Stimulated activated CD8-positive, alpha-beta memory T cell treated with anti-CD3 and anti-CD28 coated beads, Interleukin-2, amount 100 ng/mL, for 1 hour (primary cell): Measurements from ENCODE around the gene STK39.

Source experiments
- DNase-seq, 2 donors: peaks; one replicate each; pipeline ENCODE4 v3.0.0-alpha.2; 2020; ENCODE audit warnings: low read depth in 2 of 2

The STK39 gene

GRCh38 chr2:167928434-167928833, 319.0 kb downstream of the STK39 start:
- DNase-seq: no peak

DNA sequence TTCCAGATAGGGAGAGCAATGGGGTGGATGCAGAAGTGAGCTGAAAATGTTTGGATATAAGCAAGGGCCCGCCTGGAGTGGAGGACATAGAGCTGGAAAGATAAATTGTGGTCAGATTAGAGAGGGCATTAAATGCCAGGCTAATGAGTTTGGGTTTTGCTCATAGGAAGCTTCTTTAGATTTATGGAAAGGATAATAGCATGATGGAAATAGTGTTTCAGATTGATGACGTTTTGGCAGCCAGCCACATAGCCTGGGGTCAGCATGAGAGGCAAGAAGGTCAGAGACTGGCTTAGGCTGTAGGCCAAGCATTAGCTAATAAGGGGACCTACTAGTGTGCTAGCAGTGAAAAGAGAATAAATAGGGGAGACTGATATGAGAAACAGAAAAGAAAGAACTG, 321.6 kb downstream of the STK39 start:
- no peak for DNase-seq

DNA sequence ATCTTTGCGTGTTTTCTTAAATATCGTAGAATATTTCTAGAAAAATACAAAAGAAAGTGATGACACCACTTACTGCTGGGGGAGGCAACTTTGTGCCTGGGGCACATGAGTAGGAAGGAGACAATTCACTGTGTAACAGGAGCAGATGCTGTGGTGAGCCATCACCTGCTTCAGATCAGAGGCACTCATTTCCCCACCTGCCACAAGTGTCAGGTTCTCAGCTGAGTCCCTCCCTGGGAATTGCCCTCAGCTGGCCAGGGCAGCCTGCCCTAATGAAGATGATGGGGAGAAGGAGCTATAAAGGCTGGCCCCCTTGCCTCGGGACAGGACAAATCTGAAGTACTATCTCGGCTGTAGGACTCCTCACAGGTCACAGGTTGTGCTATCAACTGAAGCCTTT, 322.8 kb downstream of the STK39 start:
- DNase-seq: no peak

- no peak for DNase-seq
Measured at GRCh38 chr2:167916756-167917155, 330.6 kb downstream of the STK39 start.

DNA sequence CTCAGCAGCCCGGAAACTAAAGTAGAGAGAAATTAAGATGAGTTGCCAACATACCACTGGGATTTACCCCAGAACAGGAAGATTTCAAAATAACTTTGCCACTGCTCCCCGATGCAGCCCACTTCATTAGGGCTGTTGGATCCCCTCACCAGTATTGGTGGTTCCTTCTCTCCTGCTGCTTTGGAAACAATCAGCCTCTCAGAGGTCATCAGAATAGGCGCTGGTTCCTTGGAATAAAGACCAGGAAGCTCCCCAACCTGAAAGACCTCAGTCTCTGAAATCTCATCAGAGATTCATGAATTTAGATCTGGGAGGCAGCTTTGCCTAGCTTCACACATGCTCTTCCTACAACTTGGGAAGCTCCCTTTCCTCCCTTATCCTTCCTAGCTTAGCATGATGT, 332.4 kb downstream of the STK39 start:
- DNase-seq: no peak

DNA sequence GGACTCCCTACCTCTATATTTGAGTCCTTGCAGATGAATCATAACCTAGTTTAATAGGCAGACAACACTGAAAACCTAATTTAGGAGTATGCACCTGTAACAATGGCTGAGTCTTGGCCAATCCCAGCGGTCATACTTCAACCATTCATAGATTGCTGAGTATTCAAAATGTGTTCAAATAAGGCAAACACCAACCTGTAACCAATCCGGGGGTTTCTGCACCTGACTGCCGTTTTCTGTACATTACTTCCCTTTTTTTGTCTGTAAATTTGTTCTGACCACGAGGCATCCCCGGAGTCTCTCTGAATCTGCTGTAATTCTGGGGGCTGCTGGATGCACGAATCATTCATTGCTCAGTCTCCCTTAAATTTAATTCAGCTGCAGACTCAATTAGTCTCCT, 338.6 kb downstream of the STK39 start:
- DNase-seq: no peak

GRCh38 chr2:167905668-167906067, 341.7 kb downstream of the STK39 start:
- DNase-seq: no peak
